HepG2 (cell line): Measurements from ENCODE around the gene PLSCR1. TPM values are rescaled to one million over a fixed set of nuclear protein-coding genes. Genes with fewer than 3 reads are reported as not detected.

Experiments
- EZH2 ChIP-seq: conservative IDR thresholded peaks from 2 replicates; pipeline ENCODE4 v1.6.1; 2012; ENCODE audit warnings: mild to moderate bottlenecking, low read depth, low read length, moderate library complexity
- GATAD2A ChIP-seq: IDR thresholded peaks from 2 replicates; pipeline ENCODE4 v1.6.1; 2016
- HDAC6 ChIP-seq: fragments of 200-600 bp; sonication (generic); IDR thresholded peaks from 2 replicates; pipeline ENCODE4 v1.7.0; 2017; ENCODE audit warnings: mild to moderate bottlenecking, antibody characterized with exemption, low read length, low read depth
- MBD4 ChIP-seq: IDR thresholded peaks from 2 replicates; pipeline ENCODE4 v1.6.1; 2012; ENCODE audit warnings: low read length, inconsistent platforms, borderline replicate concordance
- MNT ChIP-seq: fragments of 450-650 bp; IDR thresholded peaks from 2 replicates; pipeline ENCODE4 v1.6.1; 2016
- SOX13 ChIP-seq, 3 experiments: fragments of 450-650 bp in 1 of 3; sonication (generic) in 1 of 3; formaldehyde crosslinking in 1 of 3; IDR thresholded peaks in 2 of 3; conservative IDR thresholded peaks in 1 of 3; 2 replicates each; pipeline versions ENCODE4 v1.5.0 to v1.6.1; 2016 to 2020; ENCODE audit warnings: antibody characterized with exemption in 1 of 3, mild to moderate bottlenecking in 1 of 3, missing compliant biosample characterization in 1 of 3, missing genetic modification reagents in 1 of 3, moderate library complexity in 1 of 3
- SOX5 ChIP-seq: IDR thresholded peaks from 2 replicates; pipeline ENCODE4 v1.6.1; 2016; ENCODE audit warnings: borderline replicate concordance
- TFE3 ChIP-seq: IDR thresholded peaks from 2 replicates; pipeline ENCODE4 v1.6.1; 2016
- ZNF292 ChIP-seq: sonication (generic); formaldehyde crosslinking; IDR thresholded peaks from 2 replicates; pipeline ENCODE4 v1.8.1; 2022; ENCODE audit warnings: mild to moderate bottlenecking, low read depth, missing genetic modification reagents, borderline replicate concordance
- ZSCAN20 ChIP-seq: sonication (generic); formaldehyde crosslinking; IDR thresholded peaks from 2 replicates; pipeline ENCODE4 v1.4.0; 2020; ENCODE audit warnings: missing genetic modification reagents, mild to moderate bottlenecking, borderline replicate concordance
- polyA plus RNA-seq, 8 experiments: library from polyadenylated mRNA; depleted of rRNA in 3 of 8; stranded (reverse) in 7 of 8; unstranded in 1 of 8; fragments of >200 nt; fragmentation: Illumina TruSeq in 4 of 8; extraction: Trizol in 4 of 8; gene quantifications; 2 replicates each; pipeline versions ENCODE4 v1.2.1 to v1.2.3, GENCODE V29; 2011 to 2016; ENCODE audit warnings: low read depth in 4 of 8, missing spikeins in 1 of 8, mixed read lengths in 1 of 8; ENCODE audit not compliant: insufficient read depth in 1 of 8
- total RNA-seq, 5 experiments: library from RNA; depleted of rRNA; stranded (reverse); fragments of >200 nt; fragmentation: Illumina TruSeq; extraction: Trizol; gene quantifications; 2 replicates each; pipeline ENCODE4 v1.2.3, GENCODE V29; 2016; ENCODE audit warnings: low read depth in 1 of 5
- TF ChIP-seq, protein P1 (sequence below): sonication (generic); formaldehyde crosslinking; IDR thresholded peaks from 2 replicates; pipeline ENCODE4 v1.5.1; 2020; ENCODE audit warnings: missing genetic modification reagents, mild to moderate bottlenecking, borderline replicate concordance
- TF ChIP-seq, protein P2 (sequence below), 2 experiments: sonication (generic) in 1 of 2; formaldehyde crosslinking in 1 of 2; IDR thresholded peaks; 2 replicates each; pipeline versions ENCODE4 v1.6.1 to v1.9.0; 2014 to 2022; ENCODE audit warnings: antibody characterized with exemption in 1 of 2, borderline replicate concordance in 1 of 2, inconsistent platforms in 1 of 2, low read depth in 1 of 2, missing genetic modification reagents in 1 of 2
- TF ChIP-seq, protein P3 (sequence below): sonication (generic); formaldehyde crosslinking; conservative IDR thresholded peaks from 2 replicates; pipeline ENCODE4 v1.4.0; 2020; ENCODE audit warnings: mild to moderate bottlenecking, missing genetic modification reagents, moderate library complexity

The PLSCR1 gene
- total and polyA plus RNA-seq, 2 of the 13 experiments (the other 11 are each of a cell fraction or from before 2014, with no cell fraction given), result 33.8 to 34.1 TPM

DNA sequence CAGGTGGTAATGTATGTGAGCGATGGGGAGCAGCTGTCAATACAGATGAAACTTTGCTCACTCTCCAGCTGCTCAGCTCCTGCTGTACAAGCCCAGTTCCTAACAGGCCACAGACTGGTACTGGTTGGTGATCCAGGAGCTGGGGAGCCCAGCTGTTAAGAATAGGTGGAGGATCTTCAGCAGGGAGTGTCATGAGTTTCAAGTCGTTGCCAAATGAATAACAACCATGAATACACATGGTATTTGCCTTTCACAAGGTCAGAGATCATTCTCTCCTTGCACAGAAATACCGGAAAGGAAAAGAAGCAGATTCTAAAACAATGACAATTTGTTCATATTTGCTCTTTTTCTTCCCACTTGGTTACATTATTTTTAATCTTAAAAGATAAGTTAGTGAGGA is 5.1 kb downstream of the PLSCR1 start (continued):
- TF ChIP-seq, protein P1, sequence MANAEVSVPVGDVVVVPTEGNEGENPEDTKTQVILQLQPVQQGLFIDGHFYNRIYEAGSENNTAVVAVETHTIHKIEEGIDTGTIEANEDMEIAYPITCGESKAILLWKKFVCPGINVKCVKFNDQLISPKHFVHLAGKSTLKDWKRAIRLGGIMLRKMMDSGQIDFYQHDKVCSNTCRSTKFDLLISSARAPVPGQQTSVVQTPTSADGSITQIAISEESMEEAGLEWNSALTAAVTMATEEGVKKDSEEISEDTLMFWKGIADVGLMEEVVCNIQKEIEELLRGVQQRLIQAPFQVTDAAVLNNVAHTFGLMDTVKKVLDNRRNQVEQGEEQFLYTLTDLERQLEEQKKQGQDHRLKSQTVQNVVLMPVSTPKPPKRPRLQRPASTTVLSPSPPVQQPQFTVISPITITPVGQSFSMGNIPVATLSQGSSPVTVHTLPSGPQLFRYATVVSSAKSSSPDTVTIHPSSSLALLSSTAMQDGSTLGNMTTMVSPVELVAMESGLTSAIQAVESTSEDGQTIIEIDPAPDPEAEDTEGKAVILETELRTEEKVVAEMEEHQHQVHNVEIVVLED (CRISPR knock-in tag), result no peak
- peak; percentile 52 for TF ChIP-seq TFE3
- TF ChIP-seq HDAC6, result no peak
- TF ChIP-seq MNT, result no peak
- TF ChIP-seq, protein P2, sequence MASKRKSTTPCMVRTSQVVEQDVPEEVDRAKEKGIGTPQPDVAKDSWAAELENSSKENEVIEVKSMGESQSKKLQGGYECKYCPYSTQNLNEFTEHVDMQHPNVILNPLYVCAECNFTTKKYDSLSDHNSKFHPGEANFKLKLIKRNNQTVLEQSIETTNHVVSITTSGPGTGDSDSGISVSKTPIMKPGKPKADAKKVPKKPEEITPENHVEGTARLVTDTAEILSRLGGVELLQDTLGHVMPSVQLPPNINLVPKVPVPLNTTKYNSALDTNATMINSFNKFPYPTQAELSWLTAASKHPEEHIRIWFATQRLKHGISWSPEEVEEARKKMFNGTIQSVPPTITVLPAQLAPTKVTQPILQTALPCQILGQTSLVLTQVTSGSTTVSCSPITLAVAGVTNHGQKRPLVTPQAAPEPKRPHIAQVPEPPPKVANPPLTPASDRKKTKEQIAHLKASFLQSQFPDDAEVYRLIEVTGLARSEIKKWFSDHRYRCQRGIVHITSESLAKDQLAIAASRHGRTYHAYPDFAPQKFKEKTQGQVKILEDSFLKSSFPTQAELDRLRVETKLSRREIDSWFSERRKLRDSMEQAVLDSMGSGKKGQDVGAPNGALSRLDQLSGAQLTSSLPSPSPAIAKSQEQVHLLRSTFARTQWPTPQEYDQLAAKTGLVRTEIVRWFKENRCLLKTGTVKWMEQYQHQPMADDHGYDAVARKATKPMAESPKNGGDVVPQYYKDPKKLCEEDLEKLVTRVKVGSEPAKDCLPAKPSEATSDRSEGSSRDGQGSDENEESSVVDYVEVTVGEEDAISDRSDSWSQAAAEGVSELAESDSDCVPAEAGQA (IDR thresholded peaks at IDR 0.05; ENCODE audit: low read depth), result no peak
- TF ChIP-seq, protein P2 (CRISPR knock-in tag; IDR thresholded peaks at IDR 0.05; ENCODE audit: borderline replicate concordance), result no peak
- no peak for TF ChIP-seq SOX13 (IDR thresholded peaks at IDR 0.05)
- peak in 1 of 2 experiments; percentile 73; a peak in 2 of 4 replicates for TF ChIP-seq SOX13 (CRISPR knock-in tag; conservative IDR thresholded peaks at IDR 0.05 in 1 of 2, IDR thresholded peaks at IDR 0.05 in 1 of 2)
- no peak for TF ChIP-seq ZSCAN20 (CRISPR knock-in tag)
- no peak for TF ChIP-seq MBD4
- TF ChIP-seq, protein P3, sequence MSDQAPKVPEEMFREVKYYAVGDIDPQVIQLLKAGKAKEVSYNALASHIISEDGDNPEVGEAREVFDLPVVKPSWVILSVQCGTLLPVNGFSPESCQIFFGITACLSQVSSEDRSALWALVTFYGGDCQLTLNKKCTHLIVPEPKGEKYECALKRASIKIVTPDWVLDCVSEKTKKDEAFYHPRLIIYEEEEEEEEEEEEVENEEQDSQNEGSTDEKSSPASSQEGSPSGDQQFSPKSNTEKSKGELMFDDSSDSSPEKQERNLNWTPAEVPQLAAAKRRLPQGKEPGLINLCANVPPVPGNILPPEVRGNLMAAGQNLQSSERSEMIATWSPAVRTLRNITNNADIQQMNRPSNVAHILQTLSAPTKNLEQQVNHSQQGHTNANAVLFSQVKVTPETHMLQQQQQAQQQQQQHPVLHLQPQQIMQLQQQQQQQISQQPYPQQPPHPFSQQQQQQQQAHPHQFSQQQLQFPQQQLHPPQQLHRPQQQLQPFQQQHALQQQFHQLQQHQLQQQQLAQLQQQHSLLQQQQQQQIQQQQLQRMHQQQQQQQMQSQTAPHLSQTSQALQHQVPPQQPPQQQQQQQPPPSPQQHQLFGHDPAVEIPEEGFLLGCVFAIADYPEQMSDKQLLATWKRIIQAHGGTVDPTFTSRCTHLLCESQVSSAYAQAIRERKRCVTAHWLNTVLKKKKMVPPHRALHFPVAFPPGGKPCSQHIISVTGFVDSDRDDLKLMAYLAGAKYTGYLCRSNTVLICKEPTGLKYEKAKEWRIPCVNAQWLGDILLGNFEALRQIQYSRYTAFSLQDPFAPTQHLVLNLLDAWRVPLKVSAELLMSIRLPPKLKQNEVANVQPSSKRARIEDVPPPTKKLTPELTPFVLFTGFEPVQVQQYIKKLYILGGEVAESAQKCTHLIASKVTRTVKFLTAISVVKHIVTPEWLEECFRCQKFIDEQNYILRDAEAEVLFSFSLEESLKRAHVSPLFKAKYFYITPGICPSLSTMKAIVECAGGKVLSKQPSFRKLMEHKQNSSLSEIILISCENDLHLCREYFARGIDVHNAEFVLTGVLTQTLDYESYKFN (CRISPR knock-in tag), result peak; percentile 51
- peak; percentile 62 for TF ChIP-seq GATAD2A (CRISPR knock-in tag)
- no peak for TF ChIP-seq EZH2
- 0 out of 2 replicates have a peak, but pooled peaks have one; percentile 46 for TF ChIP-seq ZNF292
- TF ChIP-seq SOX5 (CRISPR knock-in tag), result peak; percentile 70; the same call in 1 of the 2 replicates
